Measurements from ENCODE around the gene SLC49A4.

DNA sequence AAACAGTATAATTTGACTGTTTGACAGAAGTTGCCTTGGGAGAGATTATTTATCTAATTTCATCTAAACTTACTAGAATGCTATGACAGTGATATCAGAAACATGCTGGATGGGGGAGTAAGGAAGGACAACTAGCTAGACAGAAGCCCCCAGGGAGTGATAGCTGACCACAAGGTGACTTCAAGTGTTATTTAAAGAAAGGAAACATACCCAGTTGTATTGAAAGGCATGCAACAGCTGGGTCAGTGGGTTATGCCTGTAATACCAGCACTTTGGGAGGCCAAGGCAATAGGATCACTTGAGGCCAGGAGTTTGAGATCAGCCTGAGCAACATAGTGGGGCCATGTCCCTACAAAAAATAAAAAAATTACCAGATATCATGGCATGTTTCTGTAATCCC is 69.6 kb downstream of the SLC49A4 start:
- TF ChIP-seq POLR2AphosphoS5 (IDR thresholded peaks at IDR 0.05) (no peak), POLR2A (IDR thresholded peaks at IDR 0.05; ENCODE audit: low read depth) (no peak)
- TF ChIP-seq, protein P1, sequence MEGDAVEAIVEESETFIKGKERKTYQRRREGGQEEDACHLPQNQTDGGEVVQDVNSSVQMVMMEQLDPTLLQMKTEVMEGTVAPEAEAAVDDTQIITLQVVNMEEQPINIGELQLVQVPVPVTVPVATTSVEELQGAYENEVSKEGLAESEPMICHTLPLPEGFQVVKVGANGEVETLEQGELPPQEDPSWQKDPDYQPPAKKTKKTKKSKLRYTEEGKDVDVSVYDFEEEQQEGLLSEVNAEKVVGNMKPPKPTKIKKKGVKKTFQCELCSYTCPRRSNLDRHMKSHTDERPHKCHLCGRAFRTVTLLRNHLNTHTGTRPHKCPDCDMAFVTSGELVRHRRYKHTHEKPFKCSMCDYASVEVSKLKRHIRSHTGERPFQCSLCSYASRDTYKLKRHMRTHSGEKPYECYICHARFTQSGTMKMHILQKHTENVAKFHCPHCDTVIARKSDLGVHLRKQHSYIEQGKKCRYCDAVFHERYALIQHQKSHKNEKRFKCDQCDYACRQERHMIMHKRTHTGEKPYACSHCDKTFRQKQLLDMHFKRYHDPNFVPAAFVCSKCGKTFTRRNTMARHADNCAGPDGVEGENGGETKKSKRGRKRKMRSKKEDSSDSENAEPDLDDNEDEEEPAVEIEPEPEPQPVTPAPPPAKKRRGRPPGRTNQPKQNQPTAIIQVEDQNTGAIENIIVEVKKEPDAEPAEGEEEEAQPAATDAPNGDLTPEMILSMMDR (IDR thresholded peaks at IDR 0.05): no peak
